ENCODE data around the gene GRK6. TPM values are rescaled to one million over a fixed set of nuclear protein-coding genes. Genes with fewer than 3 reads are reported as not detected.

The GRK6 gene
- polyA plus RNA-seq, 4 donors = 17.0 to 29.5 (median 24.4) TPM

DNA sequence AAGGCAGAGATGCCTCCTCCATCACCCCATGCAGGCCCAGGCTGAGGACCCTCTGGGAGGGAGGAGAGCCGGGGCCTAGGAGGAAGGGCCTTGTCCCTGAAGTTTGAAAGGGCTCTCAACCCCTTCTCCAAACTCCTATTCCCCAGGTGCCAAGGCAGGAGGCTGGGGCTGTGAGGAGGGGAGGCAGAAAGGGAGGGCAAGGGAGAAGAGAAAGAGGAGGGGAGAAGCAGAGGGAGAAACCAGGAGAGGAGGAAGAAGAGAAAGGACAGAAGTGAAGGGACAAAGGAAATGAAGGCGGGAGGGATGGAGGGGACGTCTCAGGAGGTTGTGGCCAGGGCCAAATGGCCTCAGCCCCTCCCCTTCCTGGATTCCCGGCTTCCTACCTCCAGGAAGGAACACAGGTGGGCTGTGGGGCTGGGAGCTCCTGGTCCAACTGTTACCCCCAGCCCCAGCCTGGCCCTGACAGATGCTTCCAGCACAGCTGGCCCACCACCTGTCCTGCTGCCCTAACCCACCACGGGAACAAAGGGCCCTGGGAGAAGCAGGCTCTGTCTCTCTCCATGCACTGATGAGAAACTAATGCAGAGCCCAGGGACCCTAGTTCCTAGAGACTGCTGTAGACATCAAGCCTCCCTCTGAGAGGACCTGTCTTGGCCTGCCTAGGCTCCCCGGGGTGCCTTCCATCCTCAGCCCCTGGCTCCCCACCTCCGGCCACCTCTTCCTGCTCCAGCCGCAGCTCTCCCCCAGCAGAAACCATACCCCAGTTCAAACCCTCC is 43.5 kb downstream of the GRK6 start:
- Histone ChIP-seq H3K36me3 (ENCODE audit: control insufficient read depth in 3 of 3, insufficient read depth in 2 of 3, low read depth in 1 of 3, low read length in 3 of 3) (peaks cover 0 to 56% (median 4%) of the 10 kb centered on the region in 3 donors), H3K4me3 (ENCODE audit: low read depth in 1 of 3, low read length in 3 of 3) (no peak overlapping the region), H3K9me3 (ENCODE audit: control insufficient read depth in 2 of 2, insufficient read depth in 1 of 2, low read depth in 1 of 2, low read length in 1 of 2) (peaks cover 0 to 5% of the 10 kb centered on the region in 2 donors), H3K4me1 (ENCODE audit: control insufficient read depth in 3 of 3, insufficient read depth in 2 of 3, low read depth in 1 of 3, low read length in 2 of 3) (peaks cover 0 to 17% (median 0%) of the 10 kb centered on the region in 3 donors), H3K27ac (ENCODE audit: low read depth in 1 of 3, low read length in 2 of 3) (no peak overlapping the region), H3K27me3 (ENCODE audit: control insufficient read depth in 3 of 3, insufficient read depth in 3 of 3, low read length in 3 of 3) (peaks cover 0 to 19% (median 0%) of the 10 kb centered on the region in 3 donors)
- DNase-seq (no peak), FAIRE-seq (no peak)
- 70 to 85% (median 84%) methylated on average over 8 of the region's 8 CpGs for WGBS, 3 donors

DNA sequence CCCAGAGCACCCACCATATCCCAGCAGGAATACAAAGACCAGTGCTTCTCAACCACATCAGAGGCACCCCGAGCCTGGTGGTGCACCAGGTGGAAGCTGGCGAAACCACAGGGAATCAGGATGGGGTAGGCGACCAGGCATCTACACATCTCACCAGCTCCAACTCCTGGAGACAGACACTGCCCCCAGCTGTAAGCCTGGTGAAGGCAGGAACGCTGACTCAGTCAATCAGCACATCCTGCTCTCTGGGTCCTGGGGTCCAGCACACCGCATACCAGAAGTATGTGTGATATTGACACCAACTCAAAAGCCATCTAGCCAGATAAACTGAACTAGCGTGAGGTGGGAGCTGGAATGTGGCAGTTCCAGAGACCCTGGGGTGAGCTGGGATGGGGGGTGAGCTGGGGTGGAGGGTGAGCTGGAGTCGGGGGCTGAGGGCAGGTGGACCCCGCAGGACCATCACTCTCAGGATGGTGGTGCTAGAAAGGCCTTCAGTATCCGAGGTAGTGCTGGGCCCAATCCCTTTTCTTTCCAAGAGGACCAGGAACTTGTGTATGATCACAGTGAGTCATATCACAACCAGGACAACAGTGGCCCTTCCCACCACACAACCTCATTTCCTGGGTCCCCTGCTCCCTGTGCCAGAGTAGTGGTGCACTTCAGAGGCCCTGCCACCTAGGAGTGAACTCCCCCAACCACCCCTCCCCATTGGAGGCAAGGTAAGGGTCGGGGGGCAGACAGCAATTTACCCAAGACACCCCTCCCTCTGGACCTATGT is 44.5 kb downstream of the GRK6 start:
- Histone ChIP-seq H3K36me3 (ENCODE audit: control insufficient read depth in 3 of 3, insufficient read depth in 2 of 3, low read depth in 1 of 3, low read length in 3 of 3) (peaks cover 0 to 48% (median 4%) of the 10 kb centered on the region in 3 donors), H3K27me3 (ENCODE audit: control insufficient read depth in 3 of 3, insufficient read depth in 3 of 3, low read length in 3 of 3) (peaks cover 0 to 19% (median 0%) of the 10 kb centered on the region in 3 donors), H3K4me1 (ENCODE audit: control insufficient read depth in 3 of 3, insufficient read depth in 2 of 3, low read depth in 1 of 3, low read length in 2 of 3) (peaks cover 0 to 17% (median 0%) of the 10 kb centered on the region in 3 donors), H3K4me3 (ENCODE audit: low read depth in 1 of 3, low read length in 3 of 3) (no peak overlapping the region), H3K9me3 (ENCODE audit: control insufficient read depth in 2 of 2, insufficient read depth in 1 of 2, low read depth in 1 of 2, low read length in 1 of 2) (no peaks in the 10 kb centered on the region), H3K27ac (ENCODE audit: low read depth in 1 of 3, low read length in 2 of 3) (no peak overlapping the region)
- DNase-seq (no peak), FAIRE-seq (no peak)
- WGBS, 3 donors = 83 to 90% (median 90%) methylated on average over 10 of the region's 10 CpGs

DNA sequence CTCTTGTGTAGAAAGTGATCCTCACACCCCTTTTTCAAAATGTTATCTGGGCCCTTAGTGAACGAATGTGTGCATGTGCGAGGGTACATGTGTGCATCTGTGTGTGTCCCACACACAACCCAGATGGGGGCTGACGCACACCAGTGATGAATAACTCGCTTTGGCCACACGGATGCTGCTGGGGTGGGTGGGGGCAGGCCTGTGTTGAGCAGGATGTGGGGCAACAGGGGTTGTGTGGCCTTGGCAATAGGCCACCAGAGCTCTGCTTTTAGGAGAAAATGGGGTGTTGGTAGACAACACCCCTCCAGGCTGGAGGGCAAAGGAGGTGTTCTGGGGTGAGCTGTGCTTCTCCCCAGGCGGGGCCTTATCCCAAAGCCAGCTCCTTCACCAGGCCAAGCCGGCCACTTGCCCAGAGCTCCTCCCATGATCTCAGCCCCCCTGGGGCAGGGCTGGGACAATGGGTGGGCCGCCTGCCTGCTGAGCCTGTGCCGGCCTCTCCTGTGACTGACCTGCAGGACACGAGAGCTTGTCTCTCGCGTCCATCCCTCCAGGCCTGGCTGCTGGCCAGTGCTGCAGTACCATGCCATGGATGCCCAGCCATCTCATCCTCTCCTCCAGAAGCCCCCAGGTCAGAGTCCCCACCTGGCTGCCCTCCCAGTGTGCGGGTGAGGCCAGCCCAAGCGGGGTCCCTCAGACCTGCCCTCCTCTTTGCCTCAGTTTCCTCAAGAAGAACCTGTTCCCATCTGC is 45.3 kb downstream of the GRK6 start:
- peak overlapping the region in 1 of 3 donors; percentile 65 for H3K4me3 ChIP-seq (ENCODE audit: low read depth in 1 of 3, low read length in 3 of 3)
- H3K27me3 ChIP-seq (ENCODE audit: control insufficient read depth in 3 of 3, insufficient read depth in 3 of 3, low read length in 3 of 3) = peaks cover 0 to 19% (median 0%) of the 10 kb centered on the region in 3 donors
- WGBS, 3 donors = 65 to 84% (median 82%) methylated on average over 14 of the region's 14 CpGs
- DNase-seq (no peak), FAIRE-seq (no peak)
- H3K27ac ChIP-seq (ENCODE audit: low read depth in 1 of 3, low read length in 2 of 3) = peak overlapping the region in 1 of 3 donors; percentile 3
- H3K4me1 ChIP-seq (ENCODE audit: control insufficient read depth in 3 of 3, insufficient read depth in 2 of 3, low read depth in 1 of 3, low read length in 2 of 3) = peaks cover 0 to 17% (median 0%) of the 10 kb centered on the region in 3 donors
- peaks cover 0 to 40% (median 4%) of the 10 kb centered on the region in 3 donors for H3K36me3 ChIP-seq (ENCODE audit: control insufficient read depth in 3 of 3, insufficient read depth in 2 of 3, low read depth in 1 of 3, low read length in 3 of 3)
- H3K9me3 ChIP-seq (ENCODE audit: control insufficient read depth in 2 of 2, insufficient read depth in 1 of 2, low read depth in 1 of 2, low read length in 1 of 2) = no peaks in the 10 kb centered on the region

DNA sequence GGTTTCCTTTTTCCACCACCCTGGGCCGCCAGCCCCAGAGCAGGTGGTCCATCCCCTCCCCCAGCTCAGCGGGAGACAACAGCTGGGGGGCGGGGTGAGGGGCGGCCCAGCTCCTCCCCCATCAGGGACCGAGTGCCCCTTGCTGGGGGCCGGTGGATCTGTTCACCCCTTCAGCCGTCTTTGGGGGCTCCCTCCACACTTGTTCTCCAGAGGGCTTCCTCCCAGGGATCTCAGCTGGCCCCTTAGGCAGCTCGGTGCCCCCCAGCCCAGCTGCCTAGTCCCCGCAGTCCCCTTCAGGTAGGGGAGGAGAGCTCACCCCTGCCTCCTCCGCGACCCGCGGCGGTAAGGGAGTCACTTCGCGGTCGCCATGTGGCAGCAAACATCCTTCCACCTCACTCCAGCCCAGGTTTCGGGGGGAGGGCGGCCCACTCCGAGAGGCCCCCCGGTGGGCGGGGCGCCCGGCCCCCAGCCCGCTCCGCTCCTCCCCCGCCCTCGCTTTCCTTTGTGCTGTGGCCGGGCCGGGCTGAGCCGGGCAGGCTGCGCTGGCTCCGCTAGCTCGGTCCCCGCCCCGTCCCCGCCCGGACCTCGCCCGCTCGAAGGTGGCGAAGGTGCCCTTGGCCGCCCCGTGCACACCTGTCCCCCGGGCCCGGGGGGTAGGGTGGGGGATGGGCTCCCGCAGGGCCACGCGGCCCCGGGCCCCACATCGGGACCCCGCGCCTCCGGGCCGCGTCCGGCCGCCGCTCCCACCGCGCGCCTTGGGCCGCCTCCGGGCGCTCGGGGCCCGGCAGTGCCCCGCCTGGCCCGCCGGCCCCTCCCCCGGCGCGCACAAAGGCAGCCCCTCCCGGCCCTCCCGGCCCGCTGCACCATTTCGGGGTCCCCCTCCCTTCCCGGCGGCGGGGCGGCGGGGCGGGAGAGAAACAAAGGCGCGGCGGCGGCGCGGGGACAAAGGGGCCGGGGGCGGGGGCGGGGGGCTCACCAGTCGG is 46.3 kb downstream of the GRK6 start:
- FAIRE-seq = no peak
- peak; percentile 41 to 63 for DNase-seq
- 2 to 3% (median 3%) methylated on average over 34 to 93 of the region's 93 CpGs for WGBS, 3 donors
- Histone ChIP-seq H3K27me3 (ENCODE audit: control insufficient read depth in 3 of 3, insufficient read depth in 3 of 3, low read length in 3 of 3) (peaks cover 0 to 19% (median 0%) of the 10 kb centered on the region in 3 donors), H3K27ac (ENCODE audit: low read depth in 1 of 3, low read length in 2 of 3) (peak overlapping the region in 1 of 3 donors; percentile 3), H3K36me3 (ENCODE audit: control insufficient read depth in 3 of 3, insufficient read depth in 2 of 3, low read depth in 1 of 3, low read length in 3 of 3) (peaks cover 0 to 31% (median 0%) of the 10 kb centered on the region in 3 donors), H3K9me3 (ENCODE audit: control insufficient read depth in 2 of 2, insufficient read depth in 1 of 2, low read depth in 1 of 2, low read length in 1 of 2) (no peaks in the 10 kb centered on the region), H3K4me1 (ENCODE audit: control insufficient read depth in 3 of 3, insufficient read depth in 2 of 3, low read depth in 1 of 3, low read length in 2 of 3) (peaks cover 0 to 17% (median 0%) of the 10 kb centered on the region in 3 donors), H3K4me3 (ENCODE audit: low read depth in 1 of 3, low read length in 3 of 3) (peak overlapping the region; percentile 60 to 68 (median 65))

DNA sequence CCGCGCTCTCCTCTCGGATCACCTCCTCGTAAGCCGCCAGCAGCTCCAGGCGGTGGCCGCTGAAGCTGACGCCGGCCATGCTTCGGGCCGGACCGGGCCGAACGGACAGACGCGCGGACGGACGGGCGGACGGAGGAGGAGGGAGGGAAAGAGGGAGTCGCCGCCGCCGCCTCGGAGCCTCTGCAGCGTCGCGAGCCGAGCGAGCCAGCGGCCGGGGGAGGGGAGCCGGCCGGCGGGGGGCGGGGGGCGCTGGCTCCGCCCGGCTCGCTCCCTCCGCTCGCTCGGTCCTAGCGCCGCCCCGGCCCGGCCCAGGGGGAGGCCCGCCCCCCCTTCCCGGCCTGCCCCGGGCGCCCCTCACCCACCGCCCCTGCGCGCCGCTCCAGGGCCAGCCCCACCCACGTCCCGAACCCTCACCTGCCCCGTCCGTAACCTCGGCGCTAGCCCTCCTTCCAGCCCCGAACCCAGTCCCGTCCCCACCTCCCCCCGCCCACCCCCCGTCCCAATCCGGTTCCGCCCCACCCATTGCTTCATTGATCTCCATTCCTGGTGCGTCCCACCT is 47.0 kb downstream of the GRK6 start, which contains the start of gene DBN1:
Gene DBN1, minus strand, starts transcription at position 192 of the 559 bp plus-strand sequence. Its CDS starts 113 bp downstream, at position 79.
- peaks cover 0 to 27% (median 0%) of the 10 kb centered on the region in 3 donors for H3K36me3 ChIP-seq (ENCODE audit: control insufficient read depth in 3 of 3, insufficient read depth in 2 of 3, low read depth in 1 of 3, low read length in 3 of 3)
- DNase-seq = peak in 1 of 2 donors; percentile 50
- peak within 1 kb of the TSS; percentile 60 to 68 (median 65) for H3K4me3 ChIP-seq (ENCODE audit: low read depth in 1 of 3, low read length in 3 of 3)
- 3% methylated on average over 22 to 66 of the region's 69 CpGs for WGBS, 3 donors
- no peak for FAIRE-seq
- no peak within 1 kb of the TSS for H3K27ac ChIP-seq (ENCODE audit: low read depth in 1 of 3, low read length in 2 of 3)
- H3K9me3 ChIP-seq (ENCODE audit: control insufficient read depth in 2 of 2, insufficient read depth in 1 of 2, low read depth in 1 of 2, low read length in 1 of 2) = no peaks in the 10 kb centered on the region
- peaks cover 0 to 19% (median 0%) of the 10 kb centered on the region in 3 donors for H3K27me3 ChIP-seq (ENCODE audit: control insufficient read depth in 3 of 3, insufficient read depth in 3 of 3, low read length in 3 of 3)
- peaks cover 0 to 17% (median 0%) of the 10 kb centered on the region in 3 donors for H3K4me1 ChIP-seq (ENCODE audit: control insufficient read depth in 3 of 3, insufficient read depth in 2 of 3, low read depth in 1 of 3, low read length in 2 of 3)

DNA sequence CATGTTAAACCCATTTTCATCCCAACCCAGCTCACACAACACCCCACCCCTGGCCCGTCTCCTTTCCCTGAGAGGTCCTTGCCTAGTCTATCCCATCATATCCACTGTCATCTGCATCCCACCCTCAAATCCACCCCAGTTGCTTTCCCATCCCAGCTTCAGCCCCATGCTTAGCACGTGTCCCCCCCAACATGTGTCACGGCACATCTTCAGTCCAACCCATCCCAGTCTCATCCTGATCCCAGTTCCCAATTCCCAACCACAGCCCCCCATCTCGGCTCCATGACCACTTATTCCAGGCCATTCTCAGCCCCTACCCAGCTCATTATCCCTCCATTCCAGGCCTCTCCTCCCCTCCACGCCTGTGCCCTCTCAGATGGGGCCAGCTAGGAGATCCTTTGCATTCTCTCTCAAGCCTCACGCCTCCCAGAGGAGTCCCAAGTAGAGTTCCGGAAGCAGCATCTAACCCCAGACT is 47.6 kb downstream of the GRK6 start:
- DNase-seq = no peak
- H3K9me3 ChIP-seq (ENCODE audit: control insufficient read depth in 2 of 2, insufficient read depth in 1 of 2, low read depth in 1 of 2, low read length in 1 of 2) = no peaks in the 10 kb centered on the region
- H3K27me3 ChIP-seq (ENCODE audit: control insufficient read depth in 3 of 3, insufficient read depth in 3 of 3, low read length in 3 of 3) = peaks cover 0 to 19% (median 0%) of the 10 kb centered on the region in 3 donors
- FAIRE-seq = no peak
- 31 to 51% (median 48%) methylated on average over 7 of the region's 7 CpGs for WGBS, 3 donors
- H3K4me1 ChIP-seq (ENCODE audit: control insufficient read depth in 3 of 3, insufficient read depth in 2 of 3, low read depth in 1 of 3, low read length in 2 of 3) = peaks cover 0 to 17% (median 0%) of the 10 kb centered on the region in 3 donors
- peak overlapping the region in 1 of 3 donors; percentile 68 for H3K4me3 ChIP-seq (ENCODE audit: low read depth in 1 of 3, low read length in 3 of 3)
- H3K36me3 ChIP-seq (ENCODE audit: control insufficient read depth in 3 of 3, insufficient read depth in 2 of 3, low read depth in 1 of 3, low read length in 3 of 3) = peaks cover 0 to 23% (median 0%) of the 10 kb centered on the region in 3 donors
- no peak overlapping the region for H3K27ac ChIP-seq (ENCODE audit: low read depth in 1 of 3, low read length in 2 of 3)
